HG02610 (cell line): ENCODE measurements around the gene NUMB.

Experiments used
- ATAC-seq: cut with Tn5 transposase; IDR thresholded peaks from one replicate; pipeline ENCODE4 v1.9.1; 2021; ENCODE audit warnings: mild to moderate bottlenecking, moderate library complexity; ENCODE audit not compliant: unreplicated experiment

Gene NUMB

DNA sequence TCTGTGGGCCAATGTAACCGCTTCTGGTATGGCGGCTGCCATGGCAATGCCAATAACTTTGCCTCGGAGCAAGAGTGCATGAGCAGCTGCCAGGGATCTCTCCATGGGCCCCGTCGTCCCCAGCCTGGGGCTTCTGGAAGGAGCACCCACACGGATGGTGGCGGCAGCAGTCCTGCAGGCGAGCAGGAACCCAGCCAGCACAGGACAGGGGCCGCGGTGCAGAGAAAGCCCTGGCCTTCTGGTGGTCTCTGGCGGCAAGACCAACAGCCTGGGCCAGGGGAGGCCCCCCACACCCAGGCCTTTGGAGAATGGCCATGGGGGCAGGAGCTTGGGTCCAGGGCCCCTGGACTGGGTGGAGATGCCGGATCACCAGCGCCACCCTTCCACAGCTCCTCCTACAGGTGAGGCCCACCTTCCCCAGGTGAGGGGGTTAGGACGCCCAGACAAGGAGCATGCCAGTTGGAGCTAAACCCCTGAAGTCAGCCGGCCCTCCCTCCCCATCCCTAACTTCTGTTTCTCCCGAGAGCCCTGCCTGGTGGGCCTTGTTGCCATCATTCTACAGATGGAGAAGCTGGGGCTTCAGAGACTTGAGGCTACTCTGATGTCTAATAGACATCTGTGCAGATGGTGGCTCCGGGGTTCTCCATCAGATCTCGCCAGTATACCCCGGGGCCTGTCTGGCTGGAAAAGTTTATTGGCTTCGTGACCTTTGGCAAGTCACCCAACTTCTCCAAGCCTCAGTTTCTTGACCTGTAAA, 195.7 kb downstream of the NUMB start:
- no peak for ATAC-seq

DNA sequence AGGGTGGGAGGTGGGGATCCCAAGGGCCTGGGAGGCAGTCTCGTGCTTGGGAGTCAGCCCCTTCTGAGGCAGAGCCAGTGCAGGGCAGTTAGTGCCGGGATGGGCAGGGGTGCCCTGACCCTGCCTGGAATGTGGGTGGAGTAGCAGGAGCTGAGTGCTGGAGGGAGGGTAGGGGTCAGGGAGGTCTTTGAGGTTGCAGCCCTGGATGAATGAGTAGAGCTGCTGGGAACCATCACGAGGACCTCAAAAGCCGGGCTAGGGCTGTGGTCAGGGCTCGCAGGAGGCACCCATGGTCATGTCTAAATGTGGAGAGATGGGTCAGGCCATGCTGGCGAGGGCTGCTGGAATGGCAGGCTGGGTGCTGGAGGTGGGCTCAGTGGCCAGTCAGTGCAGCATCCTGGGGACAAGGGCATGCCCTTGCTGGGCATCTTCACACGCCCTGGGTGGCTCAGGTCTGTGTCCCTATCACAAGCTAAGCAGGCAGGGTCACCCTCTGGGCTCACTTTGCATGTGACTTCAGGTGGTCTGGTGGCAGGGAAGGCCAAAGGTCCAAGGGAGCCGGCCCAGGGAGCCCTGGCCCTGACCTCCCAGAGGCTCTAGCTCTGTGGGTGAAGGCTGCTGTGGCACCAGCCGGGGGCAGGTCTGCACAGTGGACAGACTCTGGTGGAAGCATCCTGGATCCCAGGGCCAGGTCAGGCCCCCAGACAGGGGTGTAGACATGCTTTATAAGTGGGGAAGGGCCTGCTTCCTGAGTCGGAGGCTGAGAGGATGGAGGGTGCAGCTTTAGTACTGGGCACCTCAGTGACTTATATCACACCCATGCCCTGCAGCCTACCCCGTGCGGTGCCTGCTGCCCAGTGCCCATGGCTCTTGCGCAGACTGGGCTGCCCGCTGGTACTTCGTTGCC, 196.6 kb downstream of the NUMB start:
- ATAC-seq: no peak

DNA sequence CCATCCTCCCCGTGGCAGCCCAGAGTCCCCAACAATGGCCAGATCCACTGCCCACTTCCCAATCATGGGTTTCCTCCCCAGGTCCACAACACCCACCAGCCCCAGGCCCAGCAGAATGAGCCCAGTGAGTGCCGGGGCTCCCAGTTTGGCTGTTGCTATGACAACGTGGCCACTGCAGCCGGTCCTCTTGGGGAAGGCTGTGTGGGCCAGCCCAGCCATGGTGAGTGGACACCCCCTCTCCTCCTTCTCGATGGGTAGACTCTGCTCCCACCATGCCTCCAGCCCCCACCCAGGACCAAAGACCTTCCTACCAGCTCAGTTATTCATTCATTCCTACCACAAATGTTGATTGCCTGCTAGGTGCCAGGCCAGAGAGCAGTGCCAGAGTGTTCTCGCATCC, 197.3 kb downstream of the NUMB start:
- ATAC-seq: no peak

DNA sequence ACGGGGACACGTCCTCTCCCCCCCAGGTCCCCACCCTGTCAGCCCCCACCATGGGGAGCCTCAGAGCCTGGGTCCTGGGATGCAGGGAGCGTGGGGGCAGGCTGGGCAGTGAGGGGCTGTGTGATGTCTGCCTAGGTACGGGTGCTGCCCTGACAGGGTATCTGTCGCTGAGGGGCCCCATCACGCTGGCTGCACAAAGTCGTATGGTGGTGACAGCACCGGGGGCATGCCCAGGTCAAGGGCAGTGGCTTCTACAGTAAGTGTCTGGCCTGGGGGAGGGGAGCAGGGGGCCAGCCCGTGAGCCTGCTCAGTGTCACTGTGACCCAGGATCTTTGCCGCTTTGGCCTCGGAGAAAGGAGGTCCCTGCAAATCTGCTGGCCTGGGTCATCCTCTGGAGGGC, 197.8 kb downstream of the NUMB start:
- no peak for ATAC-seq

DNA sequence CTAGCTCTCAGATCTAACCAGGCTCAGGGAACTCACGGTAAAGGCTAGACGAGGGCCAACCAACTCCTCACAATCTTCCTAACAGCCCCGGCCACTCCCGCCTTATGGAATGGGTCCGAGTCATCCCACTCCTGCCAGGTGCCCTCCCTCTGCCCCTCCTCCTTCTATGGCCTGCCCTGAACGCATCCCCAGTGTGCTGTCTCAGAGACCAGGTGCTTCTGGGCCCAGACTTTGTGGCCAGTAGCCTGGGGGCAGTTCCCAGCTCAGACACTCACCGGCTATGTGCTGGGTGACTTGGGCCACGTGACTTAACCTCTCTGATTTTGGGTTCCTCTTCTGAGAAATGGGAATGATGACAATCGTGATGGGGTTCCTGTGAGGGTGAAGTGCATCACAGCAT, 198.5 kb downstream of the NUMB start:
- no peak for ATAC-seq

DNA sequence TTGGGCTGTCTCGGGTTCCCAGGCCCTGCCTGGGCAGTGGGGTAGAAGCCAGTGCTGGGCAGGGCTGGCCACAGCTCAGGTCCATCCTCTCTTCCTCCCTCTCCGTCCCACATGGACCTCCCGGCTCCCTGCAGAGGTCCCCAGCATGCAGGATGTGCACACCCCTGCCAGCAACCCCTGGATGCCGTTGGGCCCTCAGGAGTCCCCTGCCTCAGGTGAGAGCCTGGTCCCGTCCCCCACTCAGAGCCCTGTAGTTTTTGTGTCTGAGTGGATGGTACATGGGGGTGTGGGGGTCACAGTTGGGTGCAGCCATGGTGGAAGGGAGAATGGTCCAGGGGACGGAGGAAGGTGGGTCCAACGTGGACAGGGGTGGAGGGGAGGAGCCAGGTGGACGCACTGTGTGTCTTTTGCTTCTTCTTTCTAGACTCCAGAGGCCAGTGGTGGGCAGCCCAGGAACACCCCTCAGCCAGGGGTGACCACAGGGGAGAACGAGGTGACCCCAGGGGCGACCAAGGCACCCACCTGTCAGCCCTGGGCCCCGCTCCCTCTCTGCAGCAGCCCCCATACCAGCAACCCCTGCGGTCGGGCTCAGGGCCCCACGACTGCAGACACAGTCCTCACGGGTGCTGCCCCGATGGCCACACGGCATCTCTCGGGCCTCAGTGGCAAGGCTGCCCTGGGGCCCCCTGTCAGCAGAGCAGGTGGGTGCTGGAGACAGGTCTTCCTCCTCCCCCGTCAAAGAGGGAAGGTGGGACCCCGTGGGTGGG, 199.3 kb downstream of the NUMB start:
- ATAC-seq: no peak

DNA sequence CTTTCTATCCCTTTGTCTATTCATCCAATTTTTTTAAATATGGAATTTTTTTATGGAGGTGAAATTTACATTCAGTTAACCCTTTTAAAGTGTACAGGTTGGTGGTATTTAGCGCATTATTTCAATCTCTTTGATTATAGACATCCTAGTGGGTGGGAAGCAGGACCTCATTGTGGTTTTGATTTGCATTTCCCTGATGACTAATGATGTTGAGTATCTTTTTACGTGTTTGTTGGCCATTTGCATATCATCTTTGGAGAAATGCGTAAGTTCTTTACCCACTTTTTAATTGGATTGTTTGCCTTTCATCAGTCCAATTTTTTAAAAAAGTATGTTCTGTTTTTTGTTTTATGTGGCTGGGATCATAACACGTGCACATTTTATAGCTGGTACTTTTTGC, 200.3 kb downstream of the NUMB start:
- no peak for ATAC-seq

DNA sequence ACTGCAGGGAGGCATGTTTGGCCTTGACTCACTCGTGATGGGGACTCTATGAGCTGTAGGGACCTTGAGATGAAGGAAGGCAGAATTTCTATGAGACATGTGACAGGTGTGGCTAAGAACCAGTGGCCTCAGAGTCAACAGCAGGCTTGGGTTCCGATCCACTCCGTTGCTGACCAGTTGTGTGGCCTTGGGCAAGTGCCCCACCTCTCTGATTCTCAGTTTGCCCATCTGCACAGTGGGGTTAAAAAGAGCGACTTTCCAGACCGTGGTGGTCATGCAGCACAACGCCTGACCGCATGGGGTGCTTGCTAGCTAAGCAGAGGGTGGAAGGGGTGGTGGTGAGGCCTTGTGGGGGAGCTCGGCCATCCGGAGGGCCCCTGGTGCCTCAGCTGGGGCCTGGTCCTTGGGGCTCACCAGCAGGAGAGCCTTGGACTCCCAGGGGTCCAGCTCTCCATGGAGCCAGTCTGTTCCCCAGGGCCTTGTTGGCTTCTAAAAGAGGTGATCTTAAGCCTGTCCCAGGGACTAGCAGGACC, 202.6 kb downstream of the NUMB start:
- no peak for ATAC-seq

DNA sequence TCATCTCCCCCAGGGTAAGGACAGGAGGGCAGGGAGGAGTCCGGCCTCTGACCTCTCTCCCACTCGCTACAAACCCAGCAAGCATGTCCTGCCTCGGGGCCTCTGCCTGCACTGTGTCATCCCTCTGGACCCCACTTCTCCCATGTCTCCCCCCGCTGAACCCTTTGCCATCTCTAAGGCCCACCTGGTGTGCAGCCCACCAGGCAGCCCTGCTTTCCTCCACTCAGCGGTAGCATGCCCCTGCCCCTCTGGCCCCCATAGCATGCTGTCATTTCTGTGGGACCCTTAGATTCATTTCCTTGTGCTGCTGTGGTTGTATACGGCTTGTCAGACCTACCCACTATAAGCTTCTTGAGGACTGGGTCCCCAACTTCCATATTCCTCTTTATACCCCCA, 203.3 kb downstream of the NUMB start:
- ATAC-seq: no peak

DNA sequence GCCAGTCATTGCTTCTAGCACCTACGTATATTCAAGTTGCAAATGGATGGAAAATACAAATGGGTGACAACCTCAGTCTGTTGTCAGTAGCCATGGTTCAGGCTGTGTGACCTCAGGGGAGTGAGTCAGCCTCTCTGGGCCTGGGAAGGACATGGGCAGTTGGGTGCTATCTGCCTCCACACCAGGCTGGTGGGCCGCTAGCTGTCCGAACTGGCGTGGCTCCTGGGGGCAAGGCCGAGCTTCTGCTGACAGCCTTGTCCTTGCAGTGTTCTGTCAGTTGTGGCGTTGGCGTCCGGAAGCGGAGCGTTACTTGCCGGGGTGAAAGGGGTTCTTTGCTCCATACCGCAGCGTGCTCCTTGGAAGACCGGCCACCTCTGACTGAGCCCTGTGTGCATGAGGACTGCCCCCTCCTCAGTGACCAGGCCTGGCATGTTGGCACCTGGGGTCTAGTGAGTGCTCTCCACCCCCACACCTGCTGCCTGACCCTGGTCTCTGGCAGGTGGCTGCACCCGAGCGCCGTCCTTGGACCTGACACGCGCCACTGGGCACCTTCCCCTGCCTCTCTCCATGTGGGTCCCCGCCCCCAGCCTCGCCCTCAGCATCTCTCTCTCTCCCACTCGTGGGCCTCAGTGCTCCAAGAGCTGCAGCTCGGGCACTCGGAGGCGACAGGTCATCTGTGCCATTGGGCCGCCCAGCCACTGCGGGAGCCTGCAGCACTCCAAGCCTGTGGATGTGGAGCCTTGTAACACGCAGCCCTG, 203.9 kb downstream of the NUMB start:
- ATAC-seq: no peak

DNA sequence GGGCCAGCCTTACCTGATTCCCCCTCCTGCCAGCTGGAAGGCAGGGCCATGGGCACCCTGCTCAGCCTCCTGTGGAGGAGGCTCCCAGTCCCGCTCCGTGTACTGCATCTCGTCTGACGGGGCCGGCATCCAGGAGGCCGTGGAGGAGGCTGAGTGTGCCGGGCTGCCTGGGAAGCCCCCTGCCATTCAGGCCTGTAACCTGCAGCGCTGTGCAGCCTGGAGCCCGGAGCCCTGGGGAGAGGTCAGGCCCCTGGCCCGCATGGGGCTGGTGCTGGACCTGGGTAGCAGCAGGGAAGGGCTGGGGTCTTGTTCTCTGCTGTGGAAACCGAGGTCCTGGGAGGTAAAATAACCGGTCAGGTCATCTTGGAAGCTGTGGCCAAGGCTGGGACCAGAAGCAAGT, 204.6 kb downstream of the NUMB start:
- ATAC-seq: no peak

DNA sequence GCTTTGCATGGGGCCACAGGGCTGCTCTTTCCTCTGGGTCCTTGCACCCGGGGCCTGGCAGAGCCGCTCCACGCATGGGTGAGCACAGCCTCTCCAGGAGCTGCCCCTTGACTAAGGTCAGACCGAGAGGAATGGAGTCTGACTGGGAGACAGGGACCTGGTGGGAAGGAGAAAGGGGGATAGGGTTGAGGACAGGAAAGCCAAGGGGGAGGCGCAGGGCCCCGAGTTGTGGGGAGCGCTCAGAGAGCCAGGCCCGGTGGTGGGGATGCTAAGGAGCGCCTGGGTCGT, 205.1 kb downstream of the NUMB start:
- ATAC-seq: no peak

DNA sequence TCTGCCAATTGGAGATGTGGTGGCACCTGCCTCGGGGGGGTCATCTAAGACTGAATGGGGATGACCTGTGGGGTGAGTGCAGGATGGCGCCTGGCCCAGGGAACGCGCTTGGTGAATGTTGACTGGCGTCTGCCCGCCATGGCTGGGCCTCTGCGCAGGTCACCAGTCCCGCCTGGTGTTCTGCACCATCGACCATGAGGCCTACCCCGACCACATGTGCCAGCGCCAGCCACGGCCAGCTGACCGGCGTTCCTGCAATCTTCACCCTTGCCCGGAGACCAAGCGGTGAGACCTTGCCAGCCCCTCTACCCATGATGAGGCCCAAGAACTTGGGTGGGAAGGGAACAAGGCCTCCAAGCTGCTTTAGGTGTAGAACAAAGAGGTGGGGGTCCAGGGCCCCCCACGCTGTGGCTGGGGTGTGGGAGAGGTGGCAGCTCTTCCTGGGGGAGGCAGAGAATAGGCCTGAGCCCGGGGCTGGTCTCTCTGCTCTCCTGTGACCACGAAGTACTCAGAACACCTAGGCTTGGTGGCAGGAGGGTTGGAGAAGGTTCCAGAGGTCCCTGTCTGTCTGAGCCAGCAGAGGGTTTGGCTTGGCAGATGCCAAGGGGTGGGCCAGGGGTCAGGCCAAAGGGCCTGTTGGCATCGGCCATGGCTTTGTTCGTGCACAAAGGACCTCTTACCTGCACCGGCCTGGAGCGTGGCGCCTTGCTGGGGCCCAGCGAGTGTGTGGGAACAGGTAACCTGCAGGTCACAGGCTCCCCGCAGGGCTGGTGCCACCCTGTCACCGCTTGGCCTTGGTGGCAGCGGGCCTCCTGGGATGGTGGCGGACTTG, 205.6 kb downstream of the NUMB start:
- no peak for ATAC-seq

DNA sequence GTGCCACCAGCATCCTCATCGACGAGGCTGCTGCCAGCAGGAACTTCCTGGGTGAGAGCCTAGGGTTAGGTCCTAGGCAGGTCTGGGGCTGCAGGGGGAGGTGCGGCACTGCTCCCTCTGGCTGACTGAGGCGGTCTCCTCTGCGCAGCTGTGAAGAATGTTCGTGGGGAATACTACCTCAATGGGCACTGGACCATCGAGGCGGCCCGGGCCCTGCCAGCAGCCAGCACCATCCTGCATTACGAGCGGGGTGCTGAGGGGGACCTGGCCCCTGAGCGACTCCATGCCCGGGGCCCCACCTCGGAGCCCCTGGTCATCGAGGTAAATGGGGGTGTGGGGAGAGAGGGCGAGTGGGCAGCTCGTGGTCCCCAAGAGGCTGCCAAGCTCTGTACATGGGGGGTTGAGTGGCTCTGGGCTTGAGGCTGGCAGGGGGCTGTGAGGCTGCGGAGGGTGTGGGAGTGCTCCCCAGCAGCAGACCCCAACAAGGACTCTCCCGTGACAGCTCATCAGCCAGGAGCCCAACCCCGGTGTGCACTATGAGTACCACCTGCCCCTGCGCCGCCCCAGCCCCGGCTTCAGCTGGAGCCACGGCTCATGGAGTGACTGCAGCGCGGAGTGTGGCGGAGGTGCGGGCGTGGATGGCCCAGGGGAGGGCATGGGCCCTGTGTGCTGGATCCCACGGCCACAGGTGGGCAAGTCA, 206.7 kb downstream of the NUMB start:
- ATAC-seq: no peak

DNA sequence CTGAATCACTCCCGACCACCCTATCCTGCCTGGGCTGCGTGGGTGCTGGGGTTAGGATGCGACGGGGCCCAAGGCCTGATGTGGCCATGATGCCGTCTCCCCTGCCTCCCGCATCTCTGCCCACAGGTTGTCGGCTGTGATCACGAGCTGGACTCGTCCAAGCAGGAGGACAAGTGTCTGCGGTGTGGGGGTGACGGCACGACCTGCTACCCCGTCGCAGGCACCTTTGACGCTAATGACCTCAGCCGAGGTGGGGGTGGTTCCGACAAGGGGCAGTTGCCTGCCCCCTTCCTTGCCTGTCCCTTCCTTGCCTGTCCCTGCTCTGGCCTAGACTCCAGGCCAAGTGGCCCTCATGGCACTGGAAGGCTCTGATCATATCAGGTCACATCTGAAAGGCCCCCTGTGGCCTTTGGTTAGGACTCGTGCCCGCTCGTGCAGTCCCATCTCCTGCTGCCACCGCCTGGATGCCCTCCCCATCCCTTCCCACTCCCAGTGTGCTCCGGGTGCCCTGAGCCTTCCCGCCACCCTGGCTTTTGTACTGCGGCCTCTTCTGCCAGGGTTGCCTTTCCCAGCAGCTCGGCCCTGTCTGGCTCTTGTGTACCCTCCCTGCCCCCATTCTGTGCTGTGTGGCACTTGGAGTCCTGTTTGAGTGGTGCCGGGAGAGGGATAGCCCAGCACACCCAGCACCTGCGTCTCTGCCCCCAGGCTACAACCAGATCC, 207.4 kb downstream of the NUMB start:
- ATAC-seq: no peak

DNA sequence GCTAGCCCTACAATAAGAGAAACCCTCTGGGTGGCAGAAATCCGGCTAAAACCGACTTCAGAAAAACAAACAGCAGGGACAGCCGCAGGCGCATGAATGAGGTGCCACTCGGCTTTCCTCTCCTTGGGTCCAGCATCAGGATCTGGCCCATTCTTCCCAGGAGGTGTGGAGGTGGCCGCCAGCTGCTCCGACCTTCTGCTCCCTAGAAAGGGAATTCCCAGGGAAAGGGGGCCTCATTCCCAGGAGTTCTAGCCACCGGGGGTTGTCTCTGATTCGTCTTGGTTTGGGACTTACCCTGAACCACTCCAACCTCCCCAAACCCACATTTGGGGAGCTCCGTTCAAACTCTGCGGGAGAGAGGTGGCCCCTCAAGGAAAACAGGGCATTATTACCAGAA, 208.0 kb downstream of the NUMB start:
- no peak for ATAC-seq

DNA sequence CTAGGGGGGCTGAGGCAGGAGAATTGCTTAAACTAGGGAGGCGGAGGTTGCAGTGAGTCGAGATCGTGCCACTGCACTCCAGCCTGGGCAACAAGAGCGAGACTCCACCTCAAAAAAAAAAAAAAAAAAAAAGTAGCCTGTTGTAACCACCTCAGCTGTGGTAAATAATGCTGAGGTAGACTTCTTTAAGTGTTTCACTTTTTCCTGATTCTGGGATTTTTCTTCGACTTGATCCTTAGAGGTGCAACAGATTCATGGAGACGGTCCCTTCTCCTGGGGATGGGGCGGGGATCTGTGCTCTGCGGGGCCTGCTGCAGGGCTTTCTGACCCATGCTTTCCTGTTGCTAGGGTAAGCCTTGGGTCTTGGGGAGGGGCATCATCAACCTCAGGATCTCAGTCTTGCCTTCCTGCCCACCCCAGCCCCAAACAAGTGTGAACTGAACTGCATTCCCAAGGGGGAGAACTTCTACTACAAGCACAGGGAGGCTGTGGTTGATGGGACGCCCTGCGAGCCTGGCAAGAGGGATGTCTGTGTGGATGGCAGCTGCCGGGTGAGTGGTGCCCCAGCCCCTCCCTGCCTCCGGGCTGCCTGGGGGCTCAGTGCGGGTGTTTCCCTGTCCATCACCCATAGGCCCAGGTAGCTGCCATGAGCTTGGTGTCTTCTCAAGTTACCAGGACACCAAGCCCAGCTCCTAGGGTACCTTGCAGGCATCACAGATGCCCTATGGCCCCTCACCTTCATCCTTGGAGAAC, 208.6 kb downstream of the NUMB start:
- ATAC-seq: no peak

DNA sequence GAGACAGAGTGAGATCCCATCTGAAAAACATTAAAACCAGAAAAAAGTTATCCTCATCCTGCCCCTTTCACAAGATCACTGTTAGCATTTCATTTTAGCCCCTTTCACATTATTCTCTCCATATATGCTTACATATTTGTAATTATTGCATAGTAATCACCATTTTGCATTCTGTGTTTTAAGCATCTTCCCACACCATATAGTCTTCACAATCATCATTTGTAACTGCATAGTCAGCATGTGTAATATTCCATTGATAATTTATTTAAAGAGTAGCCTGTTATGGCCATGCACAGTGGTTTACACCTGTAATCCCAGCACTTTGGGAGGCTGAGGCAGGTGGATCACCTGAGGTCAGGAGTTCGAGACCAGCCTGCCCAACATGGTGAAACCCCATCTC, 209.2 kb downstream of the NUMB start:
- no peak for ATAC-seq
